HG03280 (cell line): ENCODE results near the gene TMEM60.
"Not testable (repeated sequence)": the region's sequence is repeated elsewhere in the genome, so short reads cannot be mapped to it uniquely, and the experiment has no call there.

Source experiments
- ATAC-seq: cut with Tn5 transposase; IDR thresholded peaks from one replicate; pipeline ENCODE4 v1.9.1; 2021; ENCODE audit warnings: mild to moderate bottlenecking, moderate library complexity; ENCODE audit not compliant: unreplicated experiment

Gene TMEM60, protein sequence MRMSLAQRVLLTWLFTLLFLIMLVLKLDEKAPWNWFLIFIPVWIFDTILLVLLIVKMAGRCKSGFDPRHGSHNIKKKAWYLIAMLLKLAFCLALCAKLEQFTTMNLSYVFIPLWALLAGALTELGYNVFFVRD

GRCh38 chr7:77798394-77799077, at the start of gene TMEM60, which contains the start of gene PHTF2:
TMEM60 (minus strand) TSS chr7:77798434; CDS start chr7:77794373, 4,061 bp downstream.
PHTF2 (plus strand) TSS chr7:77798773.
- peak; percentile 92 for ATAC-seq

DNA sequence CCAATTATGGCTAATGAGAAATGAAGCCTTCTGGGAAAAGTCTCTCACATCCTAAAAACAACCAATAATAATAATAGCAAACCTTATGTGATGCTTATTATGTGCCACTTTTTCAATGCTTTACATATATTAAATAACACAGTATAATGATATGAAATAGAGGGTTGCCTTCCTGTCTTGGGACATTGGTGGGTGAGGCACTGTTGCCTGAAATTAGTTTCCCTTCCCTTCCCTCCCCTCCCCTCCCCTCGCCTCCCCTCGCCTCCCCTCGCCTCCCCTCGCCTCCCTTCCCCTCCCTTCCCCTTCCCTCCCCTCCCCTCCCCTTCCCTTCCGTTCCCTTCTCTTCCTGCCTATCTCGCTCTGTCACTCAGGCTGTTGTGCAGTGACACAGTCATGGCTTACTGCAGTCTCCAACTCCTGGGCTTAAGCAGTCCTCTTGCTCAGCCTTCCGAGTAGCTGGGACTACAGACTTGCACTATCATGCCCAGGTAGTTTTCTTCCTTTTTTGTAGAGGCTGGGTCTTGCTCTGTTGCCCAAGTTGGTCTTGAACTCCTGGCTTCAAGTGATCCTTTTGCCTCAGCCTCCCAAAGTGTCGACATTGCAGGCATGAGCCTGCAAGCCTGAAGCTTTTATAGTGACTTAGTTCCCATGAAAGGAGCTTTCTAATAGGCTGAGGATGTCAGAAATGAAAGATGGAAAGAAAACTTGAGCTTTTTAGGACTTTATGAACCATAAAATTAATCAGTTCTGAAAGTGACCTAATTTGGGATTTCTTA, 48.3 kb upstream of the TMEM60 start:
- no peak for ATAC-seq

DNA sequence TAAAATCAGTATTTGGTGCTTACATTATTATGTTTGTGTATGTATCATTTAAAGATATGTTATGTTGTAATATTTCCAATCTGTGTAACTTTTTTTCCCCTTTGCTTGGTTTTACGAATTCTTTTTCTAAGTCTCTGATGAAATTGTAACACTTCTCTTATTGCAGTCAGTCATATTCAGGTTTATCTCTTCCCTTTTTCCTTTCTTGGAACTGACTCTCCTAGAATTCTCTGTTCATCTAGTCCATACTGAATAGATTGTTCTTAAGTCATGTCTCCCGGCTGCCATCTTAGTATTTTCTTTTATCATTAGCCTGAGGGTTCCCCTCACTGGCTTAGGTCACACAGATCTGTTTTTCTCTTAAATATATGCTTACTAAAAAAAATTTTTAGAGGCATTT, 45.0 kb upstream of the TMEM60 start:
- no peak for ATAC-seq

DNA sequence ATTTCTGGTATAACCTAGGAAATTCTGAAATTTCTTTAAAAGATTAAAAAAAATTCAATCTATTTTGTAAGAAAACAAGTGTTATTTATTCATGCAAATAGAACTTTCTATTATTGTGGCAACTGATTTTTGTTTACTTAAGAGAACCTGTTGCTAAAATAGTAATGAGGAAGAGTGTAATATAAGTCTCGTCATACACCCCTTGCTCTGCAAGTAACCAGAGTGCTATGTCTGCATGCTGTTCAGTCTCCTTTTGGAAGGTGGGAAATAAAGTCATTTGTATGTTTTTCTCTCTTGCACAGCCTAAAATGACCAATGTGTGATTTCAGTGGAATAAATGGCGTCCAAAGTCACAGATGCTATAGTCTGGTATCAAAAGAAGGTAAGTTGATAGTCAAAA, 41.7 kb upstream of the TMEM60 start:
- no peak for ATAC-seq

- ATAC-seq: no peak
Observed at GRCh38 chr7:77838929-77839491, 40.8 kb upstream of the TMEM60 start.

GRCh38 chr7:77837966-77838365, 39.7 kb upstream of the TMEM60 start:
- ATAC-seq: no peak

GRCh38 chr7:77837275-77837674, 39.0 kb upstream of the TMEM60 start:
- ATAC-seq: no peak

- not testable (repeated sequence) for ATAC-seq
Observed at GRCh38 chr7:77836425-77836824, 38.2 kb upstream of the TMEM60 start.

DNA sequence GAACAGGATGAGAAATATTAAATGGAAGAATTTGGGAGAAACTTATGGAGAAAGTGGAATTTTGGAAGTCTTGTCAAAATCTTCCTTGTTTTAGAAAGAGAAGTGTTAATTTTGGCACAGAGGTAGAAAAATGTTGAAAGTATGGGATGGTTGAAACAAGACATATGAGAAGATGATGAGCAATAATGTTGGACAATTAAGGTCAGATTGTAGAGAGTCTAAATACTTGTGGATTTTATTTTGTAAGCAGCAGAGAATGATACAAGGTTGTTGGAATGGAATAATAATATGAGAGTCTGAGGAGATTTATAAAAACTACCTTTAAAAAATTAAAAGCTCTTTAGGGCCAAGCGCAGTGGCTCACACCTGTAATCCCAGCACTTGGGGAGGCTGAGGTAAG, 34.9 kb upstream of the TMEM60 start:
- ATAC-seq: no peak

- ATAC-seq: no peak
Observed at GRCh38 chr7:77831953-77832352, 33.7 kb upstream of the TMEM60 start.

- no peak for ATAC-seq
Observed at GRCh38 chr7:77831481-77831880, 33.2 kb upstream of the TMEM60 start.

- no peak for ATAC-seq
Observed at GRCh38 chr7:77830649-77831355, 32.6 kb upstream of the TMEM60 start.

- ATAC-seq: no peak
Observed at GRCh38 chr7:77827999-77828398, 29.8 kb upstream of the TMEM60 start.

GRCh38 chr7:77826300-77826699, 28.1 kb upstream of the TMEM60 start:
- ATAC-seq: no peak

DNA sequence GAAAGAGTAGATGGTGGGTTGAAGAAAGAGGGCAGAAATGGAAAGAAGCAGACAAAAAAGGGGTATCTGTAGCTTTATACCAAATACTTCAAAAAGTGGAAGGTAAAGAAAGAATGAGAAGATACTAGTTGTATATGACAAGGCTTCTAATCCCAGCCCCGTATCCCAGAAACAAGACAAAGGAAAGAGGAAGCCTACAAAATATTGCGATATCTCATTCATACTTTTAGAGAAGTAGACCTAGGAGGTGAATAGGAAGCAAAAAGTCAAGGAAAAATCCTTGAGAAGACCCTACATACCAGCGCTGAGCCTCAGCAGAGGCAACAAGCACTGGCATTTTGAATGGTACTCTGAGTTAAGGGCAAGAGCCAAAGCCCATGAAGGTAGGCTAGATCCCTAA, 26.9 kb upstream of the TMEM60 start:
- ATAC-seq: no peak

DNA sequence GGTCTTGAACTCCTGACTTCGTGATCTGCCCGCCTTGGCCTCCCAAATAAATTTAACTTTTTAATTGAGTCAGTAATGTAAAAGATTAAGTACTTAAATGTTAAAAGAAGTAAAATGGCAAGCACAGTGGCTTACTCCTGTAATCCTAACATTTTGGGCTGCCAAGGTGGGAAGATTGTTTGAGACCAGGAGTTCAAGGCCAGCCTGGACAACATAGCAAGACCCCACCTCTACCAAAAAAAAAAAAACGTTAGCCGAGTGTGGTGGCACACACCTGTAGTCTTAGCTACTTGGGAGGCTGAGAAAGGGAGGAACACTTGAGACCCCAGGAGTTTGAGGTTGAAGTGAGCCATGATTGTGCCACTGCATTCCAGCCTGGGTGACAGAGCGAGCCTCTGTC, 26.4 kb upstream of the TMEM60 start:
- ATAC-seq: no peak

GRCh38 chr7:77823787-77824186, 25.6 kb upstream of the TMEM60 start:
- no peak for ATAC-seq

- no peak for ATAC-seq
Observed at GRCh38 chr7:77822269-77822668, 24.0 kb upstream of the TMEM60 start.

- no peak for ATAC-seq
Observed at GRCh38 chr7:77820967-77821366, 22.7 kb upstream of the TMEM60 start.

DNA sequence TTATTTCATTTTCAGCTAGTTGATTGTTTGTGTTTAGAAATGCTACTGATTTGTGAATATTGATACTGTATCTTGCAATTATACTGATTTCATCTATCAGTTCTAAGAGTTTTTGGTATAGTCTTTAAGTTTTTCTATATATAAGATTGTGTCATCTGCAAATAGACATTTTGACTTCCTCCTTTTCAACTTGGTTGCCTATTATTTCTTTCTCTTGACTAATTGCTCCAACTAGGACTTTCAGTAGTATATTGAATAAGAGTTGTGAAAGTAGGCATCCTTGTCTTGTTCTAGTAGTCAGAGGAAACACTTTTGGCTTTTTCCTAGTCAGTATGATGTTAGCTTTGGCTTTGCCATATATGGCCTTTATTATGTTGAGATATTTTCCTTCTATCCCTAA, 20.8 kb upstream of the TMEM60 start:
- ATAC-seq: no peak

DNA sequence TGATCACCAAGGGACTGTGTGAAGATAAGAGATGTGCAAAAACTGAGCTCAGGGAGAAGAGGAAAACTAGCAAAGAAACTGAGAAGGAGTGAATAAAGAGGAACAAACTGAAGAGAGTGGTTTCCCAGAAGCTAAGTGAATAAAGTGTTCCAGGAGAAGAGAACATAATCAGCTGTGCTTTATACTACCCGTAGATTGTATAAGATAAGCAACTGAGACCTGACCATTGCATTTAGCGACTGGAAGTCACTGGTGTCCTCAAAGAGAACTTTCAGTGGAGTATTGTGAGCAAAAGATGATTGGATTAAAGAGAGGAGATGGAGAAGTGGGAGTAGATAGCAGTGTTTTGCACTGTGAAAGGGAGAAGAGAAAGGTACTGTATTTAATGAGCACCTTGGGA, 14.9 kb upstream of the TMEM60 start:
- ATAC-seq: no peak
